NCI-H1105 treated with DMSO at 0.1 percent for 48 hours (cell line): Measurements from ENCODE around the gene HOXB1.
A peak's percentile ranks its signal among the peaks of the same experiment; 100 is the strongest.
"Not testable (repeated sequence)": the region's sequence is repeated elsewhere in the genome, so short reads cannot be mapped to it uniquely, and the experiment has no call there.

Experiments
- DNase-seq: peaks from one replicate; lab custom pipeline; 2025; lab: John Stamatoyannopoulos, UW

The HOXB1 gene

DNA sequence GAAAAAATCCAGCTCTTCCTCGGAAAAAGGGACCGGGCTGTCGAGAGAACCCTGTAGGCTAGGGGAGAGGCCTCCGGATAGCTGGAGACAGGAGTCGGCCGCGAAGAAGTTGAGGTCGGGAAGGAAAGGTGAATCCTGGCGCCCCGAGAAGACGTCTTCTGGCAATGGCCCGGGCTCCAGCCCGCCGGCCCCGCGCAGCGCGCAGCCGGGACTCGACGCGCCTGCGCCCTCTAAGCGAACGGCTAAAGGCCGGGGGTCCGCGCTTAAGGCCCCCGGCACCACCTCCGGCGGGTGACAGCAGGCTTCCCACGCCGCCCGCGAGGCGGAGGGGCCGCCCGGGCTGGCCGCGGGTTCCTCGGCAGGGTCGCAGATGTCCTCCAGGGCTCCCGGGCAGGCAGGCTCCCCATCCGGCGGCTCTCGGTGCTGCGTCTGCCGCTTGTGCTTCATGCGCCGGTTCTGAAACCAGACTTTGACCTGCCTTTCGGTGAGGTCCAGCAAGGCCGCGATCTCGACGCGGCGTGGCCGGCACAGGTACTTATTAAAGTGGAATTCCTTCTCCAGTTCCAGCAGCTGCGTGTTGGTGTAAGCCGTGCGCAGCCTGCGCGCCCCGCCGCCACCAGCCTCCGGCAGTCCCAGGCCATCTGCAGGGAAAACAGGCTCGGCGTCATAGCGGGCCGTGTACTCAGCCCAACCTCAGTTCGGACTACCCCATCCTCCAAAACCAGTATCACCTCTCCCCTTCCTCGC lies 12.5 kb upstream of the HOXB1 start:
- DNase-seq, result peak; percentile 45

DNA sequence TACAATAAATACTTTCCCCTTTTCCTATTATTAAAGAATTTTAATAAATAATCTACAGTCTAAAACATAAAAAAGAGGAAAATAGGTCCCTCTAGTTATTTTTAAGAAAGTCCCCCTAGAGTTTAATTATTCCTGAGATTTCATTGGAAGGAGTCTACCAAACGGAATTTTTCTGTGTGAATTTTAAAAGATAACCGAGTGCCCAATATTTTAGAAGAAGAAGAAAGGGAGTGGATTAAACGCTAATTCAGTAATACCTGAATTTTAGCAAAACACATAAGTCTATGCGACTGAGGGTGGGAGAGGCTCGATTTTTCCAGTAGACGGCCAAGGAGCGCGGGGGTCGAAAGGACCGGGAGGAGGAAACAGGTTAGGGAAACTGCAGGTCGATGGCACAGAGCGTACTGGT lies 11.9 kb upstream of the HOXB1 start:
- DNase-seq, result peak; percentile 42

DNA sequence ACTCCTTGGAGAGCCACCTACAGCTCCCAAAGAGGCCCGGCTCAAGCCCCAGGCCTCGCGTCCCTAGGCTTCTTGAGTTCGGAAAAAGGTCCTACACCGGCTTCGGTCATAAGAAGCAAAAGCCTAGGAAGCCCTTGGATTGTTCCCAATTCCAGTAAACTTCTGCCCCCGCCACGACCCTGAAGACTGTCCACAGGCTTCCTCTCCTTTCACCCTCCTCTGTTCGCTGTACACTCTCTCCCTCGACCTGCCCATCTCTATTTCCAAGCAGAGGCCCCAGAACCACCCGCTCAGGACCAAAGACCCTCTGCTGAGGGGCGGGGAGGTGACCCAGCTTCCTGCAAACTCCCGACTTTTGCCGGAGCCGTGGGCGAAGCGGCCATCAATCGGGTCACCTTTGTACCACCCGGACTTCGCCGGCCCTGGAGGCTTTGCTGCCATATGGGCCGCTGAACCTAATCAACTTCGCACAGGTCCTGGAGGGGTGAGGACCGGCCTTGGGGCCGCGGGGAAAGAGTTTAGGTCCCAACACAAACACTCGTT lies 11.4 kb upstream of the HOXB1 start:
- DNase-seq, result peak; percentile 43

DNA sequence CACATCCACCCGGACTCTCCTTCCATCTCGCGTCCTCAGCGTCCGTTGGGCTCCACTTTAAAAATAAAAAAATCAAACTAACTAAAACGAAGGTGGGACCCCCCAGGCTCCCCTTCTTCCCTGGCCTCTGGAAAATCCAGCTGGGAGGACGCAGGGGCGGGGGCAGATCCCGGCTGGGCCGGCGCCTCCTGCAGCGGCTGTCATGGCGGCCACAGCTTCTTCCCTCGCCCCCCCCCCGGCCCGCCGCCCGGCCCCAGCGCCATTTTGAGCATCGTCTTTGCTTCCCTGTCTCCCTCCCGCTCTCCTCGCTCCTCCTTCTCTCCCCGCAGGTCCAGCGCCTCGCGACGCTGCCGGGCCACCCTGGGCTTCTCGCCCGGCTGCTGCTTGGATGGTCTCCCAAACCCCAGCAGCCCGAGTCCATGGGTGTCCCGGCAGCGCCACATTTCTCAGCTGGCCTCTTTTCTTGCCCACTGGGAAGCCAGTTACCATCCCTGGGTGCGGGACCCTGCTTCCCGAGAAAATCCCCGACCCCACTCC lies 10.8 kb upstream of the HOXB1 start:
- peak; percentile 61 for DNase-seq

DNA sequence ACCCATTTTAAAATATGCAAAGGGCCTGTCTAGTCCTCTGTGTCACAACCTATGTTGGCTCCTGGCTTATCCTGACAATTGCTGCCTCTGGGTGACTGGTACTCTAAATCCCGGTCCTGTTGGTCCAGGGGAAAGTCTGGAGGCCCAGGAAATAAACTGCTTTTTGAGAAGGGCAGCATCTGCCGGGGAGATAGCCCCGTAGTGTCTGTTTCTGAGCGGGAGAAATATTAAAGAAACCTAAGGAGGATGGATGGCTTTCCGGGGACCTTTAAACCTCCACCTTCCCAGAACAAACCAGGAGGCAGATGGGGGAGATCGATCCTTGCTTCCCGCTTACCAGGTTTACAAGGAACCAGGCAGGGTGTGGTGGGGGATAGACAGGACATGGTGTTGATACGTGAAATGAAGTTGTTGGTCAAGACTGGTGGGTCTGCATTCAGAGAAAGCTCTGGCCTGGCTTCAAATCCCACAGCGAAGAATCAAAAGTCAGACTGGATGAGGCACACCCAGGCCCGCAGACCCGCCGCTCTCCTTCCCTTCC lies 10.3 kb upstream of the HOXB1 start:
- peak; percentile 49 for DNase-seq

DNA sequence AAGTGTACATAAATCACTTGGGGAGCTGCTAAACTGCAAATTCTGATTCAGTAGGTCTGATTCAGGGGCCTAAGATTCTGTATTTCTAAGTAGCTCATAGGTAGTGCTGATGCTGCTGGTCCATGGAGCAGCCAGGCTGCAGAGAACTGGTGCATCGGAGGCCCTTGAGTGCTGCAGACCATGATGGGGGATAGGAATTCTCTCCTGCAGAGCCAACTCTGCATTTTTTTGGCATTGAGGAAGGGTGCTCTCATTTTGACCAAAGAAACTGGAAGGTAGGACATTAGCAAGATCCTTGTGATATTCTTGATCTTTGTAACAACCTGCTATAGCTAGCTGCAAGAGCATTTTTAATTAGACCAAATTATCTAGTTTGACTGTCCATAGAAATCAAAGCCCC lies 9.4 kb upstream of the HOXB1 start:
- no peak for DNase-seq

DNA sequence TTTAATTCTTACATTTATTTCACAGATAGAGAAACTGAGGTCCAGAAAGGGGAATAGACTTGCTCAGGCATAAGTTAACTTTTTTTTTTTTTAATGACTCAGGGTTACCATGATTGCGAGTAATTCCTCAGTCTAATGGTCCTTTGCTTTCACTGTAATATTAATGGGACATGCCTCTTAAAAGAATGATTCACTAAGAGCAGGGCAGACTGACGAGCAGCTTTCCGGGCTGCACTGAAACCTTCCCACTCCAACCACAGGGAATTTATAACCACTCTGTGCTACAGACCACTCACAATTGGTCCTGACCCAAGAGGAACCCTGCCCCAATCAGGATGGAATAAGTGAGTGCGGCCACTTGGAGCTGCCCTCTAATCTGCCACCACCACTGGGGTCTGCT lies 8.4 kb upstream of the HOXB1 start:
- DNase-seq, result no peak

DNA sequence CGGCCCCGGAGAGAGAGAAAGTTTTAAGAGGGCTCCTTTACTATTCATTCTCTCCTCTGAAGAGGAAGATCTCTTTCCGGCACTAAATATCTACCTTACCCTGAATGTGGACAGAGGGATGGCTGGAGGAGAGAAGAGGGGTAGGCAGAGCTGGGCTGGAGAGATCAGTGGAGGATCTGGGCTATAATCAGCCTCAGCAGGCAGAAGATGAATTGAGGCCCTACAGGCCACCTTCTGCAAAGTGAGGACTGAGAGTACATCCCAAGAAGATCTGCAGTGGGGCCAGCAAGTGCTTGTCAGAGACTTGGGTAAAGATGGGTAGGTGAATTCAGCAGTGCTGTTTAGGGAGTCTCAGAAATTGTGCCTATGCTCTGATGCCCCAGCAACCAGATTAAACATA lies 6.5 kb upstream of the HOXB1 start:
- no peak for DNase-seq

DNA sequence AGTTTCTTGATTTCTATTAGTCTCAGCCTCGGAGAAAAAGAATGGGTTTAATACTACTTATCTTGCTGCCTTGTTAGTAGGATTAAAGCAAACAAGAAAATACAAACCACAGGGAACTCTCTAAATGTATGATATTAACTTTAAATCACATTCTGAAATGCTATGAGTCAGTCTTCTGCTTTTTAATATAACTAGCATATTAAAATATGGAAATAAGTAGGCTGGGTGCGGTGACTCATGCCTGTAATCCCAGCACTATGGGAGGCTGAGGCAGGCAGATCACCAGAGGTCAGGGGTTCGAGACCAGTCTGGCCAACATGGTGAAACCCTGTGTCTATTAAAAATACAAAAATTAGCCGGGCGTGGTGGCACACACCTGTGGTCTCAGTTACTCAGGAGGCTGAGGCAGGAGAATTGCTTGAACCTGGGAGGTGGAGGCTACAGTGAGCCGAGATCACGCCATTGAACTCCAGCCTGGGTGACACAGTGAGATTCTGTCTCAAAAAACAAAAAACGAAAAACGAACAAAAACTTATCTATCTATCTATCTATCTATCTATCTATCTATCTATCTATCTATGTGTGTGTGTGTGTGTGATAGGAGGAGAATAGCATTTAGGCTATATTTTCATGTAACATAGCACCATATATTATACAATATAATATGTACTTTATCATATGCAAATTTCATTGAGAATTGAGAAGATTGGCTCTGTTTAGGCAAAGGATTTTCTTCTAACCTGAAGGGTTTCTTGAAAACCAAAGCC lies 5.2 kb upstream of the HOXB1 start:
- DNase-seq, result not testable (repeated sequence)

DNA sequence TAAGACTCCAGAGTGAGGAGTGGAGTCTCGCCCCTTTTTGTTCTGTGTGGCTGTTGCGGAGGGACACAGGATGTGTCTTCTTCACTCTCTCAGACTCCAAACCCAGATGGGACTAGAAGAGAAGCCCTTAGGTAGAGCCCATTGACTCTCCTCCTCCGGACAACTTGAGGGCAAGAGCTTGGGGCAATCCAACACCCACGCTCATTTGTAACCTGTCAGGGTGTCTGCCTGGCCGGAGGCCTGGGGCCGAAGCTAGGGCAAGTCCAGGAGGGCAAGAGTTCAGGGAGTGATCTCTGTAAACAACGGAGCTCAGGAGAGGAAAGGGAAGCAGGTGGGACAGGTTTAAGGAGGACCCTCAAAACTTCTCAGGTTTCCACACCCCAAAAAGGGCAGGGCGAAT lies 1.4 kb upstream of the HOXB1 start:
- DNase-seq, result no peak

DNA sequence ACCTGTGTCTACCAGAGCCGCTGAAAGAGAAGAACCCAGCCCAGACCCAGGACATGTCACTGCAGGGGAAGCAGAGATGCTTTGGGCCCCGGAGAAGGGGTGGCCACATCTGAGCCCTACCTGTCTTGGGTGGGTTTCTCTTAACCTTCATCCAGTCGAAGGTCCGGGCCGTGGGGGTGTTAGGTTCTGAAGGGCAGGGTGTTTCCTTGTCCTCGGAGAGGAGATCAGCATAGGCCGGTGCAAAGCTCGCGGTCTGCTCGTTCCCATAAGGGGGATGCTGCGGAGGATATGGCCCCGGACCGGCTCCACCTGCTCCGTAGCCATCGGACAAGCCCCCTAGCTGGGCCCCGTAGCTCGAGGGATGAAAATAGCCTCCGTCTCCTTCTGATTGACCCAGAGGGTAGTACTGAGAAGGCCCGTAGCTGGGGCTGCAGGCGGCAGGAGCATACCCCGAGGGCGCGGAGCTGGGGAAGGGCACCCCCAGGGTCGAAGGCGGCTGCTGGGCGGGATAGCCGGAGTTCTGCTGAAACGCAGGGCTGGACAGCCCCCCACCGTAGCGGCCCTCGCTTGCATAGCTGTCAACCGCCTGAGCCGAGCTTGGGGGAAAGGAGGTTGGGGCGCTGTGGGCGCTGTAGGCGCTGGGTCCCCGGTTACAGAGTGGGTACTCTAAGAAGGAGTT lies 464 bp downstream of the HOXB1 start:
- no peak for DNase-seq

DNA sequence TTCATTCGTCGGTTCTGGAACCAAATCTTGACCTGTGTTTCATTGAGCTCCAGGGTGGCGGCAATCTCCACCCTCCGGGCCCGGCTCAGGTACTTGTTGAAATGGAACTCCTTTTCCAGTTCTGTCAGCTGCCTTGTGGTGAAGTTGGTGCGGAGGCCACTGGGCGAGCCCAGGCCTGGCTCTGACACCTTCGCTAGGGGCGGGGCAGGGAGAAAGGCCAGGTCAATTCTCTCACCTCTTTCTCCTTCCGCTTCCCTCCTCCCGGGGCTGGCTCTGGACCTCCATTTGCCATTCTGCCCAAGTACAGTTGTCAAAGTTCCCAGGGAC lies 1.2 kb downstream of the HOXB1 start:
- DNase-seq, result no peak

DNA sequence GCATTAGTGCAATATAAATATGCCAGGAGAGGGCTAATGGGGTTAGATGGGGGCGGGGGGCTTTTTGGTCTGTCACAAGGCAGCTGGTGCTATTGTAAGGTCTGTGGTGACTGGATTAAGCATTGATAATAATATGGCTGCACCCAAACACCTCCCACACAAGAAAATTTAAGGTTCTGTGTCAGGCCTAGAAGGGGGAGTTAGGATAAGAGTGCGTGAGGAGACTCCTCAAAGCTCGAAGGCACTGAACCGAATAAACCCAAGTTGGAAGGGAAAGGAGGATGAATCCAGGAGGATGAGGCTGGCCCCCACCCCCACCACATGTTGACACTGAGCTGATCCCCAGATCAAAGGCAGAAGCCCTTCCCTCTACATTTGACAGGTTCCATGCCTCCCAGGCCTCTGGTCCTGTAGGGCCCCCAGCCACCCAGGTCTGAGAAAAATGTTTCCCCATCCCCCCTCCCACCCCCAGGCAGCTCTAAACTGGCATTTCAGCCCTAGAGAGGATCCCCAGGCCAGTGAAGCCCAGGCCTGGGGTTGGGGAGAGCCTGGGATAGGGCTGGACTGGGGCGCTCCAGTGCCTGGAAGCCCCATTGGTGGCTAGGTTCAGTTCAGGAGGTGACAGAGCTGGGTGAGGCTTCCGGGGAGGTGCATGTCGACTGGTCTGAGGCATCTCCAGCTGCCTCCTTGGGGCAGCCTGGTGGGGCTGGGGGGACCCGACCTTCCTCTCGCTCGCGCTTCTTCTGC lies 1.7 kb downstream of the HOXB1 start:
- DNase-seq, result no peak

DNA sequence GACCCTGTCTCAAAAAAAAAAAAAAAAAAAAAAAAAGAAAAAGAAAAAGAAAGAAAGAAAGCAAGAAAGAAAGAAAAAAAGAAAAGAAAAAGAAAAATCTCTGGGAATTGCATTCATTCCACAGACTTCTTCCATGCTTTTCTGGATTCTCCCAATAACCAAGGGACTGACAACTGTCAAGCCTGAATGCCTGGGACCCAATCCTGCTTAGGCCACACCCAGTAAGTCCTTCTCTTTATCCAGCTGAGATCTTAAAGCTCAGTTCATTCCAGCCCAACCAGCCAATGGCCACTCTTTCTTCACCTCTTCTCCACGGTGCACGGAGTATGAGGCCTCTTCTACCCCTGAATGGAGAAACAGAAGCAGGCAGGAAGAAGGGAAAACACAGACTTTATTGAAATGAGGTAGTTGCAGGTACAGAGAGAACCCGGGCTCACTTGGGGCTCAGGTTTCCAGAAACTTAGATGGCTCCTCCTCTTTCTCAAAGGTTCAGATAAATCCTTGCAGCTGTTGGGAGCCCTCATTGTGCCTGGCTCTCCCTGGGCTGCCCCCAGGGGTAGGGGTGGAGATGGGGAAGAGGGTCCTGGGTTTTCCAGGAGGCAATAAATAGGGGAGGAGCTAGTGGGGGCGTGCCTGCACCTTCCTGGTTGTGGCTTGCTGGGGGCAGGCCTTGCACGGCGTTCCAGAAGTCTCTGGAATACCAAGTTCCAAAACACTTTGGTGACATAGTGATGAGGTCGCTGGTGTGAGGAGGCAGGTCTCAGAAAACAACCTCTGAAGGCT lies 2.5 kb downstream of the HOXB1 start:
- no peak for DNase-seq

DNA sequence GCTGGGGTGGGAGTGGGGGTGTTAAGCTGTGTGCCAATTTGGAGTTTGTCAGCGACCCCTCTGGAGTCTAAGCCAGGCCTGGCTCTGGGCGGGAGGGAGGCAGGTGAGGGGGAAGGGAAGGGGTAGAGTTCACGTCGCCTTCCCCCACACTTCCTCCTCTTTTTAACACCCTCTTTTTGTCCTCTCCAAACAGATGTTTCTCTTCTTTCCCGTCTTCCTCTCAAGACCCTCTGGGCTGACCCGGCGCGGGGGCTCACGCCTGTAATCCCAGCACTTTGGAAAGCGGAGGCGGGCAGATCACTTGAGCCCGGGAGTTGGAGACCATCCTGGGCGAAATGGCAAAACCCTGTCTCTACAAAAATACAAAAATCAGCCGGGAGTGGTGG lies 3.3 kb downstream of the HOXB1 start:
- no peak for DNase-seq

DNA sequence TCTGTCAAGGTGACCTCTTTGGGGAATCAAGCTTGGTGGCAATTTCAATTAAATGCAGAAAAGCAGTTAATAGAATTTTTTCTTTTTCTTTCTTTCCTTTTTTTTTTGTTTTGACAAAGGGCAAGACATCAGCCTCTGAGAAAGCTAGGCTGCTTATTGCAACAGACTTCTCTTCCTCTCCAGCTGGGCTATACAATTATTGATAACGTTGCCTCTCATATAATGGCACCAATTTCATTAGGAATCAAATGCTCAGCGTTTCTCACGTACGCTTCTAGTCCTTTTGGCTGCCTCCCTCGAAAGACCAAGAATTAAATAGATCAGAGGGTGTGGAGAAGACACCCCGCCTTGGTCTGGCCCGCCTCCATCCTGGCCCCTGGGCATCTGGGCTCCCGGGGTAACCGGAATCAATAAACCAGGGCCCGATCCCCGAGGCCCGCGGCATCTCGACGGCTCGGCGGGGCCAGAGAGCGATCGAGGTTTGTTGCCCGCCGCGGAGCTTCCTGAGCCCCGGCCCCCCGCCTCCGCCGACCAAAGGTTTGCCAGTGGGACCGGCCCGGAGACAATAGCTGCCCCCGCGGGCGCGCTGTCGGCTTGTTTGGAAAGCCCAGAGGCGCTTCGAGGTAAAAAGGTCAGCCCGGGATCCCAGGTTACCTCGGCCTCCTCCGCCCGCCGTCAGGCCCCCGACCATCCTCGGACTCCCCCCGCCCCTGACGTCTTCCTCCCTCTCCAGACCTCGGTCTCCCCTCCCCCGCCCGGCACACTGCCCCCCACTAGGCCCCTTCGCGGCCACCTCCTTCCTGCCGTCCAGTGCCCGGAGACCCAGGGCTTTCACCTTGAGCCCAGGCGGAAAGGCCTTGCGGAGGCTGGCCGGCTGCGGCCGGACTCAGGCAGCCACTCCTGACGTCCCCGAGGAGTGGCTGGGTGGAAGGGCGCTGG lies 3.9 kb downstream of the HOXB1 start:
- no peak for DNase-seq

DNA sequence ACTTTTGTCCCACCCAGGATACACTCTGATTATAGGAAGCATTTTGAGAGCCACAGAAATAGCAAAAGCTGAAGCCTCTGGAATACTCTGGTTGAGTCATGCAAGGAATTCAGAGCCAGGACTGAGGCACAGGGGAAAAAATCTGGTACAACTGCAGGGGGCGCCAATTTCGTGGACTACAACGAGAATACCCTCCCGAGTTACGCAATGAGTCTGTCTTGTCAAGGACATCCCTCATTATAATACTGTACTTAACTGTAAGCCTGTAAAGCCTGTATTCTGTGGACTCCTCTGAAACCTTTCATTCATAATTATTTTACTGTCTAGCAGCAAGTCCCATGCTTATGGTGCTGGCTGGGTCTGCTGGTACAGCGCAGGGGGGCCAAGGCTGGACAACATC lies 7.8 kb downstream of the HOXB1 start:
- DNase-seq, result no peak

DNA sequence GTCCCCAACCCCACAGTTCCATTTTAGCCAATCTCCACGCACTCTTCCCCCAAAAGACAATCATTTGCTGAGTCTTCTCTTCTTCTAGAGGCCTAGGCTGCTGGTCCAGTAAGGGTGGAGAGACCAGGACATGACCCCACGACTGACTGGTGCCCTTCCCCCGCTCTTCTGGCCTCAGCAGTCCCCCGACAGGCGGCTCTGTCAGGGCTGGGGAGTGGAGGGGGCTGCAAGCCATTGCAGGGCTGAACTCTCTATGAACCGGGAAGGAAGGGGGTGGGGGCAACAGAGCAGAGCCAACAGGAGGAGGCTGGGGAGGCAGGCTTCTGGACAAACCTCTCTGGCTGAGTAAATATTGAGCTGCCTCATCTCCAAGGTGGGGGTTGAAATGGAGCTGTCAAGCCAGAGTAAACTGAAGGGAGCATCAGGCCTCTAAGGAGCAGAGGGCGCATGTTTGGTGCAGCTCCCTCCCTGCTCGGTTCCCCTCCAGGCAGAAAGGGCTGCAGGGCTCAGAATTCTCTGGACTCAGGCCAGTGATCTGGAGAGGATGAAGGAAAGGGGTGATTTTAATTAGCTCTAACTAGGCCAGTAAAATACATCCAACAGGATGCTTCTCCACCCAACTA lies 8.7 kb downstream of the HOXB1 start:
- DNase-seq, result no peak

DNA sequence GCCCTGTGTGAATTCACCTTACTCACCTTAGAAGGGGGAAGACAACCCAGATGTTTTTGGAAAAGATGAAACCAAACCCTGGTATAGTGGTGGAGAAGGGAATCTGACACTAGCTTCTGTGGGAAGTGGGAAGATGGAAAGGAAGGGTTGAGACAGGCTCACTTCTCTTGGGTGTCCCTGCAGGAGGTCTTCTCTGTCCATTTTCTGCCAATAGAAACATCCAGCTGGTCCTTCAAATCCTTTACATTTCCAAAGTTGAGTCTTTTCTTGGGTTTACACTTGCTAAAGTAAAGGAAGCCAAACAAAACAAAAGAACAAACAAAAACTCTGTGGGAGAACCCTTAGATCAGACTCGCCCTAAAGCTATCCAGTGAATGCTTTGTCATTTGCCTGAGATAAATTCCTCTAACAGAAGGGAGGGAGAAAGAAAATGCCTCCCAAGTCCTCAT lies 10.2 kb downstream of the HOXB1 start:
- no peak for DNase-seq
